Stimulated activated CD4-positive, alpha-beta T cell treated with anti-CD3 and anti-CD28 coated beads, Interleukin-1b, Interleukin-23, amount 100 ng/mL, for 48 hours (primary cell): ENCODE data around the gene SETD3.

Experiments
- DNase-seq: peaks from one replicate; pipeline ENCODE4 v3.0.0-alpha.2; 2020

SETD3 gene

GRCh38 chr14:99516156-99516870, 35.7 kb upstream of the SETD3 start:
- DNase-seq, result no peak

GRCh38 chr14:99515301-99516155, 34.9 kb upstream of the SETD3 start:
- no peak for DNase-seq

- no peak for DNase-seq
Observed at GRCh38 chr14:99514552-99515300, 34.1 kb upstream of the SETD3 start.

GRCh38 chr14:99513946-99514551, 33.4 kb upstream of the SETD3 start:
- DNase-seq, result no peak

- no peak for DNase-seq
Observed at GRCh38 chr14:99513183-99513694, 32.6 kb upstream of the SETD3 start.

DNA sequence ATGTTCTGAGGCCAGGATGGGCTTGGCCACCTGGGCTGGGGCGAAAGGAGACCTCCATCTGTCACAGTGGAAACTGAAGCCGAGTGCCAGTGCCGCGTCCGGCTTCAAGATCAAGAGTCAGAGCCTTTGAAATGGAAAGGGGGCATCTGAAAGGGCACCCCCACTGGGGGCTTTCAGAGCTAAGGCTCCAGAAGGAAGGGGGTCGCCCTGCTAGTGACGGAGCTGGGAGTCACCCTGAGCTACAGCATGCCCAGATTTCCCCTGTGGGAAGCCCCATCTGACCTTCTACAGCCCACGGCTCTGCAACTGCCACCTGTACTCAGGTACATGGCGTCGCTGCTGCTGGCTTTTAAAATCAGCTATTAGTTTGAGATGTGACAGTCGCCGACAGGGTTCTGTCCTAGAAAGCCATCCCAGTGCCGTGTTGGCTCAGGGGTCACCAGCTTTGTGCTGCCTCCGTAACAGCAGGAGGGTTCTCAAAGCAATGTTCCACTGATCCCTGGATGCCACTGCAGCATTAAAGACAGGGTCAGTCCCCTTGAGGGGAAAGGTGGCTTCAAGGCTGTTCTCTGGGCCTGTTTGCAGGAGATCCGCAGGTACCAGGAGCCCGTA, 32.0 kb upstream of the SETD3 start:
- DNase-seq, result no peak

GRCh38 chr14:99512110-99512449, 31.4 kb upstream of the SETD3 start:
- no peak for DNase-seq

- no peak for DNase-seq
Observed at GRCh38 chr14:99511421-99512109, 30.9 kb upstream of the SETD3 start.

- no peak for DNase-seq
Observed at GRCh38 chr14:99510556-99511139, 30.0 kb upstream of the SETD3 start.

DNA sequence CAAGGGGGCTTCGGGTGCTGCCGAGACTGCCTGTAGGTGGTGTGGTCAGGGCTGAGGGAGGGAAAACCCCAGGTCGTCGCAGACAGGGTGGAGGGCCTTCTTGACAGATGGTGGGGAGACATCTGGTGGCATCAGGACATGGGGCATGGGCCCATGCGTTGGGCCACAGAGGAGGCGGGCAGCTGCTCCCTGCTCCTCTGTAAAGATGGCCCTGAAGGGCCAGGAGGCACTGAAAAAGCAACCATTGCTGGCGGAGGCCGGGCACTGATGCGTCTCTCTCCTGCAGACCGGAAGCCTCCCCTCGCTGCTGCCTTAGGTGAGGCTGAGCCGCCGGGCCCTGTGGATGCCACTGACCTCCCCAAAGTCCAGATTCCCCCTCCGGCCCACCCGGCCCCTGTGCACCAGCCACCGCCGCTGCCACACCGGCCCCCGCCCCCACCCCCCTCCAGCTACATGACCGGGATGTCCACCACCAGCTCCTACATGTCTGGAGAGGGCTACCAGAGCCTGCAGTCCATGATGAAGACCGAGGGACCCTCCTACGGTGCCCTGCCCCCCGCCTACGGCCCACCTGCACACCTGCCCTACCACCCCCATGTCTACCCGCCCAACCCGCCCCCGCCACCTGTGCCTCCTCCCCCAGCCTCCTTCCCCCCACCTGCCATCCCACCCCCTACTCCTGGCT, 29.4 kb upstream of the SETD3 start:
- DNase-seq, result no peak

DNA sequence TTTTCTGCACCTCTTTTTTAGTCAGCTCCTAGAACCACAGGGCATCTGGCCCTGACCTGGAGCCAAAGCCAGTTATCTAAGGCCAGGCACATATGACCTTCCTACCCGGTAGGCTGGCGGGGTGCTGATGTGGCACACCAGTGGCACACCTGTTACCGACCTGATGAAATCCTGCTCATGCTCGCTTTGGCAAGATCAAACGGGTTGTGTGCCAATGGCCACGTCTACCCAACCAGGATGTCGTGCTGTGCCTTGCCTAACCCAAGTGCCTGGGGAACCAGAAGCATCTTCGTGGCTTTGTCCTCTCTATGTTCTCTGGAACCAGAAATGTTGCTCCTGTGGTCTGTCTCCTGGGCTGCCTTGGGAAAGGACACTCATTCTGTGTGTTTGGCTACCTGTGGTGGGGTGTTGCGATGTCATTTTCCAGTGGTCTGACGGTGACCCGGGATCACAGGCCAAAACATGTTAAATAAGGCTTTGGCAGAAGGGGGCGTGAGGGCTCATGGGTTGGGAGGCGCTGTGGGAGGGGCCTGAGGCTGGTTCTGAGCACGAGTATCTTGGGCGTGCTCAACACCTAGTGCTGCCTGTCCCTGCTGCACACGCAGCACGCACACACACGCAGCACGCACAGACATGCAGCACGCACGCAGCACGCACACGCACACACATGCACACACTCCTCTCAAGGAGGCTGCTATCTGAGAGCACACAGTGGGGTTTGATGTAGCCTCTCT, 28.4 kb upstream of the SETD3 start:
- DNase-seq, result no peak

DNA sequence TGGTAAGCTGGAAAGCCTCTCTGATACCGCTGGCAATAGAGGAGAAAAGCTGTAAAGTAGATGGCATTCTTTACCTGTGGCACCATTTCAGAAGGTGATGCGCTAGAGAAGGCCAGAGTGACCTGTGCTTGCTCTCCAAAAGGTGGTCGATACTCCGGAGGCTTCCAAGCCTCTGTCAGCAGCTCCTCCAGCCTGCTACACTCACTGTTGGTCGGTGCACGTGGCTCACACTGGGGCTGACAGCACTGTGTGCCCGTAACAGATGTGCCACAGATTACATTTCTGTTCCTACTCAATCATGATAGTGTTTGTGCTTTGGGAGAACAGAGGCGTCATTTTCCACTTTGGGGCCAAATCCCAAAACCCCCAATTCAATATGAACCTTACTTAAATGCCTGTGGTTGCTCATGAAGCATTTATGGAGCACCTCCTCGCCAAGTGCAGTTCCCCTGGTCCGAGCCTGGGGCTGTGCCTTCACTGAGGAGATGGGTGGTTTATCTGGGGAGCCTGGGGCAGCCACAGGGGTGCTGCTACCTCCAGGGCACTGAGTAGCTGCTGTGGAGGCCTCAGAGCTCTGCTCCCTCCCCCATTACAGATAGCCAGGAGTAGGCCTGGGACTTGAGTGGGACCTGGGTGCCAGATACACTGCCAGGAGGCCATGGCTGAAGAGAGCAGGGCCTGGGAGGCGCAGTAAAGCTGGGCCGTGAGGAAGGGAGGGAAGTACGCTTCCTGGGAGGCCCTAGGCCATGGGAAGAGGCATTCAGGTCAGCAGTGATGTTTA, 27.4 kb upstream of the SETD3 start:
- DNase-seq, result no peak

DNA sequence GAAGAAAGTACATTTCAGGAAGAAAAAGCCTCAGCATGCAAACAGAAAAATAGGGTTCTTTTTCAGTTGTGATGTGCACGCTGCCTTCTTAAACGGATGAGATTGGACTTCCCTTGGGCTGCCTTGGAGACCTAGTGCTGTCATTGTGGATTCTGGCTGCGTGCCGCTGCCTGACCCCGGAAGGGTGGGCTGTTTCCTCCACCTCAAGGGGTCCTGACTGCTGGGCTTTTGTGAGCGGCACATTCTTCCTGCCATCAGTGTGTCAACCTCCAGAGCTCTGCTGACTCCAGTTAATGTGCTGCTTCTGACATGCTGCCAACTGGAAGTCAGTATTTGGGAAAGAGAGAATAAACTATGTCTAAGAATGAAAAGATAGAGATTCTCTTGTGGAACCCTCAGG, 25.6 kb upstream of the SETD3 start:
- no peak for DNase-seq

DNA sequence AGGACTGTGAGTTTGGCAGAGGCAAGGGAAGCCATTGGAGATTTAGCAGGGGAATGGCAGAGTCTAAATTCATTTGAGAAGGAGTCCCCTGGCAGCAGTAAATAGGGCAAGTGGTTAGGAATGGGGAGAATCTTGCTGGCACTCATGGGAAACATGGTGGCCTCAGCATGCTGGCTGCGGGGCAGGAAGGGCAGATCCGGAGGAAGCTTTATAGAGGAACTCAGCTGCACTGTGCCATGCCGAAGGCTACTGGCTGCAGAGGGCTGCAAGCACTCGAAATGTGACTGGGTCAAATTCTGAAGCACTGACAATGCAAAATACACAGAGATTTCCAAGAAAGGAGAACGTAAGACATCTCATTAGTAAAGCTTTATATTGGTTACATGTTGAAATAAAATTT, 24.4 kb upstream of the SETD3 start:
- no peak for DNase-seq

- no peak for DNase-seq
Observed at GRCh38 chr14:99503848-99504453, 23.3 kb upstream of the SETD3 start.

DNA sequence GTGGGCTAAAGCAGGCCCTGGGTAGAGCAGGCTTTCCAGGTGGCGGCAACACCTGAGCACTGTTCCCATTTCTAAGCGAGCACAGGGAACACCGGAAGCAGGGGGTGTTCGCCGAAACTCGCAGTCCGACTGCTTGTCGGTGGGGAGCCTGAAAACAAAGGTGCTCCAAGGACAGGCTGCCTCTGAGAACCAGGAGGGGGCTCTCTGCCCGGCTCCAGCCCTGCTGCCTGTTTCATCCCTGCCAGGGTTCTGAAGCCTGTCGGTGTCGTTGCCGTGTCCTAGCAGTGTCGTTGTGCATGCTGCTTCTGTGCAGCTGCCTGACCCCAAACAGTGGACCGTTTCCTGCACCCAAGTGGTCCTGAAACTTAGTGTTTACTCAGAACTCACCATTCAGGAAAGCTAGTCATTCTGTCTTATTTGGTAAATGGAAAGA, 22.3 kb upstream of the SETD3 start:
- no peak for DNase-seq

DNA sequence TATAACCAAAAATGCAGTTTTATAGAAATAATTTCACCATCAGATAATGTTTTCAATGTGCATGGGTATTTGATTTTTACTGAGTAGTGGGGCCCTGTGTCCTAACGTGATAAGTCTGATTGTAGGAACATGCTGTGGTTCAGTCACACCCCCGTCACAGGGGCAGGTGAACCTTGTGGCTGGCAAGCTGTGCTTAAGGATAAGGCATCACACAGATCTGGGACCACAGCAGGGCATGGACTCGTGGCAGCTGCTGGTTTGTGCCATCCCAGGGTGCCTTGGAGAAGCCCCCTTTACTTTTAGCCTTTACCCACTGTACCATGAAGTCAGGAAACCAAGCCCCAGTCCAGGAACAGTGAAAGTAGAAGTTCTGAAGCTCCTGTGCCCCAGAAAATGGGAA, 17.2 kb upstream of the SETD3 start:
- no peak for DNase-seq

DNA sequence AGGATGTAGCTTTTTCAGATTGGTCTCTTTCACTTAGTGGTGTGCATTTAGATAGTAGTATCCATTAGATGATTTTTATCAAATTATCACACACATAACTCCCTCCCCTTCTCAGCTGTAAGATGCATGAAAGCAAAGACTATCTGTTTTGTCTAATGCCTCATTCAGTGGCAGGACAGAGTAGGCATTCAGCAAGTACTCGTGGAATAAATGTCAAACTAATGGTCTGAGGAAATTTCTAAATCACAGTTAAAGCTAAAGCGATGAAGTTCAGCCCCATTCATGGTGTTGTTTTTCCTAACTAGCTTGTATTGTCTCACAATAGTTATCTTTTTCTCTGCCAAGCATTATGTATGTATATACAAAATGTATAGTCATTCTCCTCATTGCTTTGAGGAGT, 16.7 kb upstream of the SETD3 start:
- no peak for DNase-seq

DNA sequence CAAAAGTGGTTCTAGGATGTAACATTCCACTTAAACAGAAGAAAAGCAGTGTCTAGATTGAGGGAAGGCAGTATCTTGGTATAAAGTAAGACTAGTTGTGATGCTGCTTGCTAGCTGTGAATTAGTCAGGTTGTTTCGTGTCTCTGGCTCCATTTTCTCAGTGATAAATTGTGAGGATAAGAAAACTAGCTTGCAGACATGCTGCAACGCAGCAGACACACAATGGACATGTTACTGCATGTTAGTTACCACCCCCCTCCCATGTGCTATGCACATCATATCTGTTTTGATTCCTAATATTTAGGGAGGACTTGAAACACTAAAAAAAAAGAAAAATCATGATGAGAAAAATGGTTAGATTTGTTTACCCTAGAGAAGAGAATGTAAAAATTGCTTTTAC, 3.4 kb upstream of the SETD3 start:
- DNase-seq, result no peak
